Forelimb muscle (tissue), 1 donor: Measurements from ENCODE around the gene TRAPPC8. TPM values are rescaled to one million over a fixed set of nuclear protein-coding genes. Genes with fewer than 3 reads are reported as not detected.
"Not testable (repeated sequence)": the region's sequence is repeated elsewhere in the genome, so short reads cannot be mapped to it uniquely, and the experiment has no call there.

Experiments
- DNase-seq: peaks from one replicate; pipeline ENCODE4 v3.0.0-alpha.2; 2013; ENCODE audit warnings: low read depth
- polyA plus RNA-seq: library from polyadenylated mRNA; unstranded; fragments of 120-200 nt; gene quantifications from one replicate; pipeline ENCODE4 v1.2.1, GENCODE V29; 2013; ENCODE audit not compliant: insufficient read length

Gene TRAPPC8
- polyA plus RNA-seq, 1 donor = 26.3 TPM

DNA sequence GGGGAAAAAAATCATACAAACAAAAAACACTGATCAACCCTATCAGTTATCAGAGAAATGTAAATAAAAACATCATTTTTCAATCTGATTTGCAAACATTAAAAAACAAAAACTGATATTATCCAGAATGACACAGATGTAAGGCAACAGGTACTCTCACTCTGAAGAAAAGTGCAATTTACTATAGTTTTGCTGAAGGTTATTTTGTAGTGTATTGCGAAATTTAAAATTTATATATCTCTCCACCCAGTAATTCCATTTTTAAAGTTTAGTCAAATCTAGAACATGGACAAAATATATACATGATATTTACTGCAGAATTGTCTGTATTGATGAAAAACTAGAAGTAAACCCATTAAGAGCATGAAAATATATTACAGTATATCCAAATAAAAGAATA, 79.8 kb downstream of the TRAPPC8 start:
- no peak for DNase-seq

DNA sequence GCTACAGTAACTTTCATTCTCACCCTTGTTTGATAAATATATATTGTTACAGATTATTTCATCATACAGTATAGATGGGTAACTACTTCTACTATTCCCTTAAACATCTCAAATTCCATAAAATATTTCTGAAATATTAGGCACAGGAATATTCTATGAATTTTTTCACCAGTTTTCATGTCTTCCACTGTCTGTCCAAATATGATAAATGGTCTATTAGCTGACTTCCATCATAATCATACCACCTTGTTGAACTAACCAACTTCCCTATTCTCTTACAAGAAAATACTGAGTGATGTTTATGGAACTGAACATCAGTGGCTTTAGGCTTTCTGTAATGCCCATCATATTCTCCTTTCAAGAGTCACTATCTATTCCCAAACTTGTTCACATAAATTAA, 82.4 kb downstream of the TRAPPC8 start:
- no peak for DNase-seq

DNA sequence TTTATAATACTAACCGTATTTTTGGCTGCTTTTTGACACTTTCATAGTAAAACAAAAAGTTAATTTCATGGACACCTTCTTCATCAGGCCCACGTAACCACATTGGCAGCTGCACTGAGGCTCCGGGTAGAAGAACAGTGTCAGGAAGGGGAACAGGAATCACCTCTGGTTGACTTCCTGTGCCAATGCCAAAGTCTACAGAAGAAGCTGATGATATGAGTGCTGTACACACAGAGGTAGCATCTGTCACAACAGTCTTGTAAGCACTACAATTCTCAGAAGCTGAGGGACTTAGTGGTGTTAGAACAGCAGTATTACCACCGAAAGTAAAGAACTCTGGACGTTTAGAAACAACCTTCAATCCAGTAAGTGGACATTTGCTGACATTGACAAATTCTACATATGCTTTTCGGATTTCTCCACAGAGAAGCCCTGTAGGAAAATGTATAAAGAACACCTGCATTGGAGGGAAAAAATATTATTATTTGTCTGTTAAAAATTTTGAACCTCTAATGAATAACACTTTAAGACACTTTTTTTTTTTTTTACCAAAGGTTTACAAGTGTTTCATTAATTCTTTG, 85.3 kb downstream of the TRAPPC8 start:
- DNase-seq = no peak

GRCh38 chr18:31850844-31851243, 92.1 kb downstream of the TRAPPC8 start:
- DNase-seq = no peak

DNA sequence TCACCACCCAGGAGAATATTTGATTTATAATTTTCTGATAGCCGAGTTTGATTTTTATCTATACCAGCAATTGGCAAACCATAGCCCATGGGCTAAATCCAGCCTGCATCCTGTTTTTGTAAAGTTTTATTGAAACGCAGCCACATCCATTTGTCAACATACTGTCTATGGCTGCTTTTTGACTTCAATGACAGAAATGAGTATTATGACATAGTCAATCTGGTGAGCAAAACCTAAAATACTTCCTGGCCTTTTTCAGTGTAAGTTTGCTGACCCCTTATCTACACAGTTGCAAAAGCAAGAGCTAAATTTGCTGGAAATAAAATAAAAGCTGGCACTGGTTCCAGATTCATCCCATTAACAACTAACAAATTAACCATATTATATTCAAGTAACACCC, 102.4 kb downstream of the TRAPPC8 start:
- DNase-seq = no peak

- DNase-seq = no peak
Observed at GRCh38 chr18:31837879-31838278, 105.0 kb downstream of the TRAPPC8 start.

DNA sequence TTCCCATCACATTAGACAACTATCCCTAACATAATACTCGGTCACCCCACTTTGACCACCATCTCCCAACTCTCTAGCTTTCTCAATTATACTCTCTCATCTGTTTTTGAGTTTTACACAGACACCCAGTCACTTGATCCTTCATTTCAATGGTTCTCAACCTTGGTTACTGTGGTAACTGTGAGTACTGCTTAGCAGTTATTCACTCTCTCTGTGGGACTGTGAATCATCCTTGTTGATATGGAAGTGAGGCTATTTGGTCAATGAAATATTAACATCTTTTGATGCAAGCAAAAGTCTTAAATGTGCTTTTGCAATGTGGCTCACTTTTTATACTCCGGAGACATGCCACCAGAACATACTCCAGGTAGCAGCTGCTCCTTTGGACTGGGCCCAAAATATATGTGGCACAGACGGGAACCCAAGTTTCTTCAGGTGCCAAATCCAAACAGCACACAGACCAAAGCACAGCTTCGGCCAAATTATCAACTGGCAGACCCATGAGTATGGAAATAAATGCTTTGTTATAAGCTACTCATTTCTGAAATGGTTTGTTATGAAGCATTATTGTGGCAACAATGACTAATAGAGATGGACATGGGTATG, 107.3 kb downstream of the TRAPPC8 start:
- DNase-seq = no peak

GRCh38 chr18:31831903-31832302, 111.0 kb downstream of the TRAPPC8 start:
- no peak for DNase-seq

- no peak for DNase-seq
Observed at GRCh38 chr18:31830686-31831085, 112.2 kb downstream of the TRAPPC8 start.

GRCh38 chr18:31828613-31829012, 114.3 kb downstream of the TRAPPC8 start:
- no peak for DNase-seq

GRCh38 chr18:31826673-31827325, 116.1 kb downstream of the TRAPPC8 start:
- DNase-seq = not testable (repeated sequence)

DNA sequence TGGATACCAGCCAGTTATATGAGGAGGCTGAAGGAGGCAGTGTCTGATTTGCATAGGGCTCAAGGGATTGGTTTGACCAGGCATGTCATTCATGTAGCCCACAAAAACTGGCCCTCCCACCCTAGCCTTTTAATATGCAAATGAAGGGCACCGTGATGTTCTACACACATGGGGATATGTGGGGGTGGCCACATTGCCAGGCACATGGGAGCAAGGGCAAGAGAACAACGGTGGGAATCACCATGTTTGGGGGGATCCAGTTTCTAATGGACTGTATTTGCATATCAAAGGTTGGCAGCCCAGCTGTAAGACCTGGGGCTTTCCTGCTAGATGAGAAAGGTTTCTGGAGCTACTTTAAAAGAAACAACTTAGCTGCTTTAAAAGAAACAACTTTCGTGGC, 117.2 kb downstream of the TRAPPC8 start:
- no peak for DNase-seq

DNA sequence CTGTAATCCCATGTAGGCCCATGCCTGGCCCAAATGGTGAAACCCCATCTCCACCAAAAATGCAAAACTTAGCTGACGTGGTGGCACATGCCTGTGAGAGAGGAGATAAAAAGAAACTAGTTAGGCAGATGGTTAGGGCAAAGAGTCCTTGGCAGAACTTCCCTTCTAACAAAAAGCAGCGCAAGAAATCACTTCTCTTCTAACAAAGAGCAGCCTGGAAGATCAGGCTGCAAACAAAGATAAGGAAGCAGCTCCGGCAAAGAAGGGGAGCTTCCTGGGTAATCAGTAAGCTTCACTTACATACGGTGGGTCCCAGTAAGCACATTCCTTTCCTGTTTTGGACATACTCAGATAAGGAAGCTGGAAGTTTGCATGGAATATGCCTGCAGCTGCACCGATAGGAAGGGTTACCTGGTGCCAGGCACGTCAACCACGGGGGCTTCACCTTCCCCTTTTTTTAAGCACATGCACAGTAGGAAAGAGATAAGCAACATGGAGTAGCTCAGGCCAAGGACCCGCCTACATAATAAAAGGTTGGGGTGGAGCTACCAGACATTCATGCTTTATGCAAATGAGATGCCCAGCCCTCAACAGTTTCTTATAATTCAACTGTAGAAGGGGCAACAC, 121.3 kb downstream of the TRAPPC8 start:
- DNase-seq = no peak

DNA sequence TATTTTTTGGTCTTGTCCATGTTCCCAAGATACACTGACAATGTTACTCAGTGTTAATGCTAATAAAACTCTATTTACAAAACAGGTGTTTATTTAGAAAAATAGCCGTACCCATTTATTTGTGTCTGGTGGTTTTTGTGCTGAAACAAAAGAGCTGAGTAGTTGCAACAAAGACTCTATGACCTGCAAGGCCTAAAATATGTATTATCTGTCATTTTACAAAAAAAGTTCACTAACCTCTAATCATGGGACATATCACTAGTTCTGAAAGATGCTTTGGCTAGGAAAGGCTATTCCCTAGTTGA, 123.1 kb downstream of the TRAPPC8 start:
- DNase-seq = no peak

GRCh38 chr18:31819106-31819924, 123.6 kb downstream of the TRAPPC8 start:
- peak; percentile 29 for DNase-seq

GRCh38 chr18:31814132-31814531, 128.8 kb downstream of the TRAPPC8 start:
- DNase-seq = no peak

DNA sequence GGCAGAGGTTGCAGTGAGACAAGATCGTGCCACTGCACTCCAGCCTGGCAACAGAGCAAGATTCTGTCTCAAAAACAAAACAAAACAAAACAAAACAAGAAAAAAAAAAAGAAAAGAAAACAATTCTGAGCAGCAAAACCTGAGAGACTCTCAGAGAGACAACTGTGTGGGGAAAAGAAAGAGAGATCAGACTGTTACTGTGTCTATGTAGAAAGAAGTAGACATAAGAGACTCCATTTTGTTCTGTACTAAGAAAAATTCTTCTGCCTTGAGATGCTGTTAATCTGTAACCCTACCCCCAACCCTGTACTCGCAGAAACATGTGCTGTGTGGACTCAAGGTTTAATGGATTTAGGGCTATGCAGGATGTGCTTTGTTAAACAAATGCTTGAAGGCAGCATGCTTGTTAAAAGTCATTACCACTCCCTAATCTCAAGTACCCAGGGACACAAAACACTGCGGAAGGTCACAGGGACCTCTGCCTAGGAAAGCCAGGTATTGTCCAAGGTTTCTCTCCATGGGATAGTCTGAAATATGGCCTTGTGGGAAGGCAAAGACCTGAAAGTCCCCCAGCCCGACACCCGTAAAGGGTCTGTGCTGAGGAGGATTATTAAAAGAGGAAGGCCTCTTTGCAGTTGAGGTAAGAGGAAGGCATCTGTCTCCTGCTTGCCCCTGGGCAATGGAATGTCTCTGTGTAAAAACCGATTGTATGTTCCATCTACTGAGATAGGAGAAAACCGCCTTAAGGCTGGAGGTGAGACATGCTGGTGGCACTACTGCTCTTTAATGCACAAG, 132.4 kb downstream of the TRAPPC8 start:
- not testable (repeated sequence) for DNase-seq

DNA sequence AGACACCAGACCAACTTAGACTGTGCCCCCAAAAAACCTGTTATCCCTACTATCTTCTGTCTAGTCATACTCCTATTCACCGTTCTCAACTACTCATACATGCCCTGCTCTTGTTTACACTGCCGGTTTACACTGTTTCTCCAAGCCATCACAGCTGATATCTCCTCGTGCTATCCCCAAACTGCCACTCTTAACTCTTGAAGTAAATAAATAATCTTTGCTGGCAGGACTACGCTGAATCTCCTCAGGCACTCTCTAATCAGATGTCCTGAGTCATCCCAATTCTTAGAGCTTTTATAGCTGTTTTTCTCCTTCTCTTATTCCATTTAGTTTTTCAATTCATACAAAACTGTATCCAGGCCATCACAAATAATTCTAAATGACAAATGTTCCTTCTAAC, 133.9 kb downstream of the TRAPPC8 start:
- not testable (repeated sequence) for DNase-seq

DNA sequence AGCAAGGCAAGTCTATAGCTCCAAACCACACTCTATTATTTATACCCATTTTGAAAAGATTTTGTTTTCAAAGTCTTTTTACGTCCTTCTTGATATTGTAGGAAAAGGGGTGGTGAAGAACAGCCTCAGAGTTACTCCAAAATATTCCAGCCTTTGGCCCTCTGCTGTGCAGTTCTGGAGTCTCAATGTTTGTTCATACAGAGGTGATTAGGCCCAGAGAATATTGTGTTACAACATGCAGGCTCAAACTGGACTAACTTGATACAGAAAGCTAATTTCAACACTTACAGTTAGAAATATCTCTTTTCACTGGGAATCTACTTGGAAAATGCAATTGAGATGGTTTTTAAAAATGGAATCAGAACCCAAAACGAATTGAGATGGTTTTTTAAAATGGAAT, 141.8 kb downstream of the TRAPPC8 start:
- DNase-seq = no peak

DNA sequence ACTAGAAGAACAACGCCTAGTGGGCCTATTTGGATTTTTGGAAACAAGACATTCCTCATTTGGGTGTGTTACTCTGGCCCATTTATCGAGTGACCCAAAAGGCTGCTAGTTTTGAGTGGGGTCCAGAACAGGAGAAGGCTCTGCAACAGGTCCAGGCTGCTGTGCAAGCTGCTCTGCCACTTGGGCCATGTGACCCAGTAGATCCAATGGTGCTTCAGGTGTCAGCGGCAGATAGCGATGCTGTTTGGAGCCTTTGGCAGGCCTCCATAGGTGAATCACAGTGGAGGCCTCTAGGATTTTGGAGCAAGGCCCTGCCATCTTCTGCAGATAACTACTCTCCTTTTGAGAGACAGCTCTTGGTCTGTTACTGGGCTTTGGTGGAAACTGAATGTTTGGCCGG, 143.7 kb downstream of the TRAPPC8 start:
- DNase-seq = not testable (repeated sequence)

DNA sequence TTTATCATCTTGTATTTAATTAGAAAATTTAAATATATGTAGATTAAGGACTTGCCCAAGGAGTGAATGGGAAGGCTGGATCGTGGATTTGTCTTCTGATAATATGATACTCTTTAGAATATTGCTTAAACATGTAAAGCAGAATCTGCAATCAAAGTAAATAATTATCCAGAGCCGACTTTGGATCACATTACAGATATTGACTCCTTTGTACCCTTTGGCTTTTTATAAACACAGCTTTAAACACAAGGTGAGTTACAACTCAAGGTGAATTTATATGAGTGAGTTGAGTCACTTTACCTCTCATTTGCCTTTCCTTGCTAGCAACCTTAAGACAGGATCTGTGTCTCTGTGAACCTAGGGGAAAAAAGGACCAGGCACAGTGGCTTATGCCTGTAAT, 144.5 kb downstream of the TRAPPC8 start:
- no peak for DNase-seq
